GM23338 (cell line): ENCODE data around the gene IGDCC3. TPM values are rescaled to one million over a fixed set of nuclear protein-coding genes. Genes with fewer than 3 reads are reported as not detected.

Source experiments
- ATAC-seq: fragments of 200-7000 bp; cut with Tn5 transposase; 3 replicates; pipeline ENCODE4 v1.9.1; 2020
- DNase-seq: peaks from one replicate; pipeline ENCODE4 v3.0.0-alpha.2; 2015; ENCODE audit warnings: low spot score
- H2AFZ ChIP-seq: fragments of 200-600 bp; sonication (generic); 2 replicates; pipeline ENCODE4 v1.8.0; 2016; ENCODE audit warnings: antibody characterized with exemption, mild to moderate bottlenecking, moderate library complexity
- H3F3A ChIP-seq: fragments of 200-600 bp; sonication (generic); replicated peaks from 2 replicates; pipeline ENCODE4 v1.8.0; 2017; ENCODE audit warnings: antibody characterized with exemption, mixed run types, low read depth
- H3K27ac ChIP-seq: fragments of 200-600 bp; sonication (generic); 2 replicates; pipeline ENCODE4 v1.6.1; 2016; ENCODE audit warnings: low read depth
- H3K27me3 ChIP-seq: fragments of 200-600 bp; sonication (generic); 2 replicates; pipeline ENCODE4 v1.8.0; 2016; ENCODE audit warnings: mild to moderate bottlenecking, mixed run types, moderate library complexity; ENCODE audit not compliant: insufficient read depth
- H3K36me3 ChIP-seq: fragments of 200-600 bp; sonication (generic); 2 replicates; pipeline ENCODE4 v1.8.0; 2016; ENCODE audit warnings: mild to moderate bottlenecking; ENCODE audit not compliant: insufficient read depth
- H3K4me1 ChIP-seq: fragments of 200-600 bp; sonication (generic); 2 replicates; pipeline ENCODE4 v1.8.0; 2016; ENCODE audit warnings: mild to moderate bottlenecking, moderate library complexity; ENCODE audit not compliant: insufficient read depth
- H3K4me2 ChIP-seq: fragments of 200-600 bp; sonication (generic); 2 replicates; pipeline ENCODE4 v1.7.1; 2017; ENCODE audit warnings: mixed run types
- H3K4me3 ChIP-seq: fragments of 200-600 bp; sonication (generic); 2 replicates; pipeline ENCODE4 v1.6.1; 2016; ENCODE audit warnings: mixed run types
- H3K79me2 ChIP-seq: fragments of 200-600 bp; sonication (generic); replicated peaks from 2 replicates; pipeline ENCODE4 v1.8.0; 2017; ENCODE audit warnings: mild to moderate bottlenecking; ENCODE audit not compliant: insufficient read depth
- H3K9me2 ChIP-seq: fragments of 200-600 bp; sonication (generic); 2 replicates; pipeline ENCODE4 v1.8.0; 2017; ENCODE audit not compliant: insufficient read depth
- H4K20me1 ChIP-seq: fragments of 200-600 bp; sonication (generic); replicated peaks from 2 replicates; pipeline ENCODE4 v1.8.0; 2017; ENCODE audit warnings: mild to moderate bottlenecking; ENCODE audit not compliant: insufficient read depth
- H3K27ac Mint-ChIP-seq: 2 replicates; pipeline ENCODE4 v1.8.0; 2020; ENCODE audit warnings: inconsistent platforms, mild to moderate bottlenecking, moderate library complexity, mixed read lengths
- H3K27me3 Mint-ChIP-seq: 3 replicates; pipeline ENCODE4 v1.8.0; 2022; ENCODE audit warnings: low read depth, mild to moderate bottlenecking, moderate library complexity, mixed read lengths, inconsistent platforms; ENCODE audit not compliant: insufficient read depth, poor library complexity
- H3K36me3 Mint-ChIP-seq: 3 replicates; pipeline ENCODE4 v1.8.0; 2021; ENCODE audit warnings: low read depth, mild to moderate bottlenecking, inconsistent platforms, moderate library complexity, mixed read lengths
- H3K4me1 Mint-ChIP-seq: 3 replicates; pipeline ENCODE4 v1.8.0; 2020; ENCODE audit warnings: mild to moderate bottlenecking, inconsistent platforms, mixed read lengths
- H3K4me3 Mint-ChIP-seq: 3 replicates; pipeline ENCODE4 v1.8.0; 2021; ENCODE audit warnings: moderate library complexity, mild to moderate bottlenecking, inconsistent platforms, mixed read lengths
- H3K9me3 Mint-ChIP-seq: 3 replicates; pipeline ENCODE4 v1.8.0; 2020; ENCODE audit warnings: moderate library complexity, mild to moderate bottlenecking, inconsistent platforms, mixed read lengths
- CREB1 ChIP-seq: fragments of 250-450 bp; sonication (Bioruptor Pico); IDR thresholded peaks from 2 replicates; pipeline ENCODE4 v1.5.0; 2020; ENCODE audit warnings: low read depth, mild to moderate bottlenecking, moderate library complexity
- CTCF ChIP-seq, 2 experiments: fragments of 200-600 bp in 1 of 2; sonication (generic) in 1 of 2; conservative IDR thresholded peaks; 2 replicates each; pipeline versions ENCODE4 v1.5.1 to v1.6.1; 2016 to 2017; ENCODE audit warnings: antibody characterized with exemption in 2 of 2, low read depth in 2 of 2, mild to moderate bottlenecking in 2 of 2, moderate library complexity in 1 of 2
- NANOG ChIP-seq: IDR thresholded peaks from 2 replicates; pipeline ENCODE4 v1.6.1; 2016; ENCODE audit warnings: antibody characterized with exemption, borderline replicate concordance
- ZNF462 ChIP-seq: fragments of 250-450 bp; sonication (Bioruptor Pico); IDR thresholded peaks from 2 replicates; pipeline ENCODE4 v1.5.0; 2020; ENCODE audit warnings: mild to moderate bottlenecking, moderate library complexity
- polyA plus RNA-seq: library from polyadenylated mRNA; unstranded; fragments of >200 nt; fragmentation: Nextera tagmentation; extraction: Ambion mirVana; gene quantifications from 2 replicates; pipeline ENCODE4 v1.2.1, GENCODE V29; 2016
- total RNA-seq: library from RNA; depleted of rRNA; stranded (reverse); fragments of >200 nt; shearing (Covaris generic); gene quantifications from 2 replicates; pipeline ENCODE4 v1.2.3, GENCODE V29; 2014

Gene IGDCC3
- total and polyA plus RNA-seq, 2 experiments from 2014 or later, result 15.3 to 30.7 TPM

GRCh38 chr15:65409036-65409631 is 31.3 kb upstream of the IGDCC3 start:
- no peak for ATAC-seq
- Histone ChIP-seq H3K27me3 (no peaks in the 10 kb centered on the region), H3K4me2 (no peak overlapping the region), H3K4me1 (peaks cover 26% of the 10 kb centered on the region), H3K27ac (no peak overlapping the region), H3K9me2 (0 out of 2 replicates have a peak, but pooled peaks cover 6% of the 10 kb centered on the region), H4K20me1 (no peaks in the 10 kb centered on the region), H3K36me3 (no peaks in the 10 kb centered on the region), H2AFZ (no peak overlapping the region), H3K79me2 (peaks cover 8% of the 10 kb centered on the region; the same call in 1 of the 2 replicates), H3K4me3 (no peak overlapping the region), H3F3A (peaks cover 2% of the 10 kb centered on the region)
- Mint-ChIP-seq H3K27me3 (peaks cover 13% of the 10 kb centered on the region), H3K4me1 (peaks cover 51% of the 10 kb centered on the region), H3K9me3 (no peaks in the 10 kb centered on the region), H3K4me3 (no peak overlapping the region), H3K27ac (no peak overlapping the region), H3K36me3 (peaks cover 12% of the 10 kb centered on the region)
- DNase-seq, result no peak
- TF ChIP-seq CTCF (conservative IDR thresholded peaks at IDR 0.05; ENCODE audit: low read depth in 2 of 2) (no peak), ZNF462 (CRISPR knock-in tag) (no peak), NANOG (no peak), CREB1 (CRISPR knock-in tag) (no peak)
